Measurements from ENCODE around the gene NAV3. TPM values are rescaled to one million over a fixed set of nuclear protein-coding genes. Genes with fewer than 3 reads are reported as not detected.

The NAV3 gene
- polyA plus RNA-seq, 12 donors = 14.4 to 28.8 (median 19.6) TPM; not detected in 1

- no peak for DNase-seq
These were observed 357.0 kb downstream of the NAV3 start for GRCh38 chr12:78187741-78188140.

GRCh38 chr12:78189656-78190055, 359.0 kb downstream of the NAV3 start:
- DNase-seq = no peak

DNA sequence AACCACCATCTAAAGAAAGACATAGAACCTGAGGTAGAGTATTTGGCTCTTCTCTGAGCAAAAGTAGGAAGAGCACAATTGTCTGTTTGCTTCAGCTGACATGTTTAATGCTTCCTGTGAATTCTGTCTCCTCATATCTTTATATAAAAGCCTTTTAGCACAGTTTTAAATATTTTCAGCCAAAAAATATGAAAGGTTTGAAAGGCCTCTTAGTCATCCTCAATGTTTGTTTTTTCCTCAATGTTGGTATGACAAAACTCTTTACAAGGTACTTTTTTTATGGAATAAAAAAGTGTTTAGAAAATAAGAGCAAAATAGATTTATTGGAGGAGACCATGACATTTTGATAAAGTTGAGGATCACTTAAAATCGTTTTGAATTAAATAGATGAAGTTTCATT, 360.9 kb downstream of the NAV3 start:
- no peak for DNase-seq

DNA sequence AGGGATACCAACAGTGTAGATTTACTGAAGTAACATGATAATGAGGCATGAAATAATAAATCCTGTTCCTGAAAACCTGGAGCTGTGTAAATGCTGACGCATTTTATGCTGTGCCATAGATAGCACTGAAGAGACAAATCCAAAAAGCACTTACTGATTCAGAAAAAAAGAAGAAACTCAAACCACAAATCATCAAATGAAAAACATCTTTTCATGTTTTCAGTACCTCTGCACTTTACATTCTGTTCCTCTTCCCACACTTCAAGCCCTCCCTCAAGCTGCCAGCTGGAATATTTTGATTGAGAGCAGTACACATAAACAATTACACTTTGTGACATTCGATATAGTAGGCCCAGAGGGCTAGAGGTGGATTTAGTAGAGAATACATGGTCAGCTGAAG, 362.3 kb downstream of the NAV3 start:
- DNase-seq = no peak

DNA sequence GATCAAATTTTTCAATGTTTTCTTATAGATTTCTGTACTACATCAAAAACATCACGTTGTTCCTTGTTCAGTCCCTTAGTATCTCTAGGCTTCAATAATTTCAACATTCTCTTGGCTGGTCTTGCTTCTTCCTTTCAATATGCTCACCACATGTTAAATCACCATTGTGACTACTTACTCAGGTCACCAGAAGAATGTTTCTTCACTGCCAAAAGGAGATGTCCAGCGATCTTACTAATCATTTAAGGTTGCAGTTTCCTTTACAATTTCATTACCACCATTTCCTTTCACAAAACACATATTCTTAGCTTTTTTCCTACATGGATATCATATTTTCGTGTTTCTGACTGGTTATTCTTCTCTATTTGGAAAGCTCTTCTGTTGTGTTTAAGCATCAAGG, 363.8 kb downstream of the NAV3 start:
- DNase-seq = no peak

DNA sequence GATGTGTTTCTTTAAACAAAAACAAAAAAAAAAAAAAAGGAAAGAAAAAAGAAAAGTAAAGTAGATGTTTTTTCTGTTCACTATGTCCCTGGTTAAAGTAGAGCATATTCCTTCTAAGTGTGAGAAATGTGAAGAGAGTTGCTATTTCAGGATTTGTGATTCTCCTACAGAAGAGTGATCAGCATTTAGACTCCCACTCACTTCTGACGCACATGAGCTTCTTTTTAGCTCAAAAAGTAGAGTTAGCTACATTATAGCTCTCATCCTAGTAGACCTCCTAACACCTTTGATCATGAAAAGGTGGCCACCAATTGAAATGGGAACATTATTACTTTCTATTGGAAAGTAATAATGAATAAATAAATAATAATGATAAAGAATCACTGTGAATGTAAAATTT, 368.2 kb downstream of the NAV3 start:
- no peak for DNase-seq

- no peak for DNase-seq
These were observed 369.2 kb downstream of the NAV3 start for GRCh38 chr12:78199926-78200325.

- no peak for DNase-seq
These were observed 374.2 kb downstream of the NAV3 start for GRCh38 chr12:78204926-78205325.

GRCh38 chr12:78208092-78208491, 377.4 kb downstream of the NAV3 start:
- DNase-seq = no peak

DNA sequence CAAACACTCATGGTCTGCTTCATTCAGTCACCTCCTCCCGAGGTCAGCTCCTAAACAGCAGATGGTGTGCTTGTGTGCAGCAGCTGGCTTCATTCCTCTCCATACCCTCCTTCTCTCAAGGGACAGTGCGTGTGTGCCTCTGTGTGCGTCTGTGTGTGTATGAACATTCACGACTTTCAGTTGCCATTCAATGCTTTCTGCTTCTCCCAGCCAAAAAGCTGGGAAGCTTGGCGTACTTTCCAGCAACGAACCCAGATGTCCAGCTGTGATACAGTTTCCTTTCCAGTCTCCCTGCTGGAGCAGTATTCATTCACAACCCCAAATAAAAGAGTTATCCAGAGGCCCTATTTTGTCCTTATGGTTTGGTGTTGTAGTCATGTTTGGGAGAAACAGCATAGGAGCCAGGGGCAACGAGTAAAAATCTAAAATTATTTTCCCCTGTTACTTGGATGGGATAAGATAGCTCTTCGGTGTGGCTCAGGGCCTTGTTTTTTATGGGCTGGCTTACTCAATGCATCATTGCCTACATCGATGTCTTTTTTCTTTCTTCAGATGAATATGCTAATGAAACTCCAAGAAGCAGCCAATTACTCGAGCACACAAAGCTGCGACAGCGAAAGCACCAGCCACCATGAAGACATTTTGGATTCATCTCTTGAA, 379.3 kb downstream of the NAV3 start:
- peak; percentile 79 for DNase-seq

GRCh38 chr12:78210506-78210860, 379.8 kb downstream of the NAV3 start:
- no peak for DNase-seq

DNA sequence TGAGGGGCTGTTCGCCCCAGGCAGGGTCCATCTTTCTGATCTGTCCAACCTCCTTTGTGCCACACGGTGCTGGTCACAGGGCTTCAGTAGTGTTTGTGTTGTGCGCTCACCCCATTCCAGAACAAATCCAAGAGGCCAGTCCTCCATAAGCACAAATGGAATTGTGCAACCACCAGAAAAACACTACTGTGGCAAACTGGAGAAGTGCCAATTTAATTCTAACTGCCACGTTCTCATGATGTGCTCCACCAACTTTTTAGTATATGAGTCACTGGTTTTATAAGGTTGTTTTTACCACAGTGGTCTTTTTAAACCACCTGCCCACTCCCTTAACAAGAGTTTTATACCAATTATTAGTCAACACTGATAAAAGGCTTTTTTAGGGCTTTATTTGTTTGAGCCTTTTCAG, 380.2 kb downstream of the NAV3 start:
- DNase-seq = no peak

- DNase-seq = no peak
These were observed 390.1 kb downstream of the NAV3 start for GRCh38 chr12:78220811-78221210.

GRCh38 chr12:78224154-78224553, 393.5 kb downstream of the NAV3 start:
- DNase-seq = no peak

DNA sequence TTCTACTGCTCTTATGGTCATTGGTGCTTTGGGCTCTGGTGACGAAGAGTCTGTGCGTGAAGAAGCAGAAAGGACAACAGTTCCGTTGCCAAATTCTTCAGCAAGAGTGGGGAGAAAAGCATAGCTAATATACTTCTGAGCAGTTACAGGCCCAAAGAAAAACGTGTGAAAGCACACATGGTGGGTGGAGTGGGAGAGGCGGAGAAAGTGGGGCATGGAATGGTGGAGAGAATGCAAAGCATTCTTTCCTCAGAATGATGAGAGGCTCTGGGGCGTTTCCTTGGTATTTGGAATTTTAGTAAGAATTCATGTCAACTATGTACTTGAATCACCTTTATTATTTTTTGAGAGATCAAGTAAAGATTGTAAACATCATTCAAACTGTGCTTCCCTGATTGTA, 396.1 kb downstream of the NAV3 start:
- no peak for DNase-seq

DNA sequence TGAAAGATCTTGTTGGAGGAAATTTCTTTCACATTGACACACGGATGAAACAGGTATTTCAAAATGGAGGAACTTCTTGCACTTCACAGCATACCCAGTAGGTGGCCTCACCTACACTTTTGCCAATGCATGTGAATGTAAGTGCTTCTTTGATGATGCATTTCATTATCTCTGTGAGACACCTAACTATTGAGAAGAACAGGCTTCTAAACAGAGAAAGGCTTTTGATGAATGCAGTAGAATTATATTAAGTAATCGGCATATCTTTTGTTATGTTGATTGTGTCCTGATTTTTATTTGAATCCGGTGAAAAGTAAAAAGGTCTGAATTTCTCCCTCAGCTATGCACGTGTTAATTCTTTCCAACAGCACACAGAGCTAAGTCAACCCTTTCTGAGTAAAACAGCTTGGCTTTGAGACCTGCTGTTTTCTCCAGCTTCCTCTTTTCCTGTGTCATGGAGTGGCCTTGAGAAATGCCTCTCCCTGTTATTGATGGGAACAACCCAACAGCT, 399.0 kb downstream of the NAV3 start:
- no peak for DNase-seq

GRCh38 chr12:78232756-78233155, 402.1 kb downstream of the NAV3 start:
- no peak for DNase-seq

- DNase-seq = no peak
These were observed 405.6 kb downstream of the NAV3 start for GRCh38 chr12:78236264-78236663.

- DNase-seq = no peak
These were observed 408.9 kb downstream of the NAV3 start for GRCh38 chr12:78239544-78239943.

DNA sequence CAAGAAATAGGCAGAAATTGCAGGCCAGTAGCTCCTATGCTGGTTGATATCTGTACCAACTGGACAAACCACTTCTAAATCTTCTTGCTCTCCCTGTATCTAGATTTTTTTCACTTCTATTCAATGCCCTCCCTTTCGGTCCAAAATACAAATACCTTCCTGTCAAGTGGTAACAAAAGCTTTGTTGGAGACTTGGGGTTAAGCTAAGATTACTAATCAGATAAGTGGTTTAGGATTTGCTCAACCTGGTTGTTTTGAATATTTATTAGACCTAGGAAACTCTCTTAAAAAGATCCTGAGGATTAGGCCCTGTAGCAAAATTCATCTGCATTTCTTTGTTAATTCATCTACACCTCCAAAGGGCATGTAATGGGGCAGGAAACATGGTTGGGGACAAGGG, 410.1 kb downstream of the NAV3 start:
- DNase-seq = no peak

GRCh38 chr12:78241446-78241845, 410.8 kb downstream of the NAV3 start:
- no peak for DNase-seq

GRCh38 chr12:78244916-78245507, 414.3 kb downstream of the NAV3 start:
- no peak for DNase-seq

DNA sequence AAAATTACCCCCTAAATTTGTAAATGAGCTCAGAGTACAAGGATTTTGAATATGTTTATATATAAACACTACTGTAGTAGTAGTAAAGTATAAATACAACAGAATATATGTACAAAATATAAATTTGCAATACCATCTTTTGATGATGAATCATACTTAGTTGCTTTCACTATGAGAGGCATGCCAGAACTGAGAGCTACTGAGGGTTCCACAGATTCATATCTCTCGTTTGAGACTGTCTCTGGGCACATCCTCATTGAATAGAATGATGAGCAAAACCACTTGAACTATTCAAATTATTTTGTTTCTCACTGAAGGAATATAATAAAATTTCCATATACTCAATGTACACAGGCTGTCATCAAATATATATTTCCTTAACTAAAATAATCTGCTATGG, 417.6 kb downstream of the NAV3 start:
- DNase-seq = no peak

DNA sequence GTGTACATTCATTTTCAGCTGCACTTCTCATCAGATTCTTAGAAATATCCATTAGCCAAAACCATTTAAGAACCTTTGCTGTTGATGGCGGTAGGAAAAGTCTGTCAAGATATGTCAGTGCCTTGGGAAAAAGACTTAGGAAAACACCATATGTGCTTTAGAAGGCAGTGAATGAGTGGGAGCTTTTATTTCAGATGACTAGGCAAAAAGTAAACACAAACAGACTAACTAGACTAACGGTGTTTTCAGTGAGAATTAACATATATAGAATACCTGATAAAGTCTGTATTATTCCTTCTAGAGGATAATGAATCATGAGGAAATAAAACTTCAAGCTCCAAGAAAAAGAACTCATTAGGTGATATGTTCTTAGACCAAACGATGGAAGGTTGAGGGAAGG, 418.9 kb downstream of the NAV3 start:
- DNase-seq = no peak

All from muscle of arm (tissue), 12 donors.